Stimulated activated CD4-positive, alpha-beta T cell treated with anti-CD3 and anti-CD28 coated beads, TNF-alpha, amount 100 ng/mL, for 24 hours (primary cell): ENCODE data around the gene ZCRB1.

Experiments used
- DNase-seq, 3 experiments: peaks; one replicate each; pipeline ENCODE4 v3.0.0-alpha.2; 2020; ENCODE audit warnings: low read depth in 3 of 3

The ZCRB1 gene

GRCh38 chr12:42278128-42278510, 47.8 kb downstream of the ZCRB1 start:
- DNase-seq, result no peak

GRCh38 chr12:42277396-42278127, 48.3 kb downstream of the ZCRB1 start:
- no peak for DNase-seq

GRCh38 chr12:42275499-42275898, 50.4 kb downstream of the ZCRB1 start:
- no peak for DNase-seq

GRCh38 chr12:42273706-42274105, 52.2 kb downstream of the ZCRB1 start:
- no peak for DNase-seq

- no peak for DNase-seq
Measured at GRCh38 chr12:42270596-42270995, 55.3 kb downstream of the ZCRB1 start.

GRCh38 chr12:42267413-42268190, 58.3 kb downstream of the ZCRB1 start:
- DNase-seq, result no peak

GRCh38 chr12:42266579-42267230, 59.2 kb downstream of the ZCRB1 start:
- DNase-seq, result no peak

- DNase-seq, result no peak
Measured at GRCh38 chr12:42262271-42262670, 63.6 kb downstream of the ZCRB1 start.
